ENCODE measurements around the gene FIGNL2.
"Not testable (repeated sequence)": the region's sequence is repeated elsewhere in the genome, so short reads cannot be mapped to it uniquely, and the experiment has no call there.

The FIGNL2 gene

GRCh38 chr12:51817027-51817953, 31.2 kb downstream of the FIGNL2 start:
- no peak for DNase-seq (ENCODE audit: low read depth)

GRCh38 chr12:51815571-51815970, 32.9 kb downstream of the FIGNL2 start:
- no peak for DNase-seq (ENCODE audit: low read depth)

GRCh38 chr12:51814311-51815088, 34.0 kb downstream of the FIGNL2 start:
- peak; percentile 76 for DNase-seq (ENCODE audit: low read depth)

- no peak for DNase-seq (ENCODE audit: low read depth)
Observed at GRCh38 chr12:51813931-51814310, 34.6 kb downstream of the FIGNL2 start.

GRCh38 chr12:51812871-51813270, 35.6 kb downstream of the FIGNL2 start:
- DNase-seq (ENCODE audit: low read depth): no peak

- no peak for DNase-seq (ENCODE audit: low read depth)
Observed at GRCh38 chr12:51811203-51812202, 37.0 kb downstream of the FIGNL2 start.

- DNase-seq (ENCODE audit: low read depth): no peak
Observed at GRCh38 chr12:51809193-51809592, 39.3 kb downstream of the FIGNL2 start.

GRCh38 chr12:51806896-51807295, 41.6 kb downstream of the FIGNL2 start:
- no peak for DNase-seq (ENCODE audit: low read depth)

GRCh38 chr12:51801027-51801426, 47.5 kb downstream of the FIGNL2 start:
- DNase-seq (ENCODE audit: low read depth): no peak

- DNase-seq (ENCODE audit: low read depth): no peak
Observed at GRCh38 chr12:51798501-51798900, 50.0 kb downstream of the FIGNL2 start.

- DNase-seq (ENCODE audit: low read depth): not testable (repeated sequence)
Observed at GRCh38 chr12:51798051-51798450, 50.5 kb downstream of the FIGNL2 start.

GRCh38 chr12:51797301-51797700, 51.2 kb downstream of the FIGNL2 start:
- DNase-seq (ENCODE audit: low read depth): no peak

GRCh38 chr12:51793201-51793600, 55.3 kb downstream of the FIGNL2 start:
- DNase-seq (ENCODE audit: low read depth): peak; percentile 29

GRCh38 chr12:51792417-51792816, 56.1 kb downstream of the FIGNL2 start:
- DNase-seq (ENCODE audit: low read depth): no peak

GRCh38 chr12:51788876-51789275, 59.6 kb downstream of the FIGNL2 start:
- DNase-seq (ENCODE audit: low read depth): peak; percentile 55

GRCh38 chr12:51785906-51786305, 62.6 kb downstream of the FIGNL2 start:
- DNase-seq (ENCODE audit: low read depth): no peak

GRCh38 chr12:51784688-51785087, 63.8 kb downstream of the FIGNL2 start:
- DNase-seq (ENCODE audit: low read depth): no peak

- DNase-seq (ENCODE audit: low read depth): no peak
Observed at GRCh38 chr12:51779876-51780275, 68.6 kb downstream of the FIGNL2 start.

- DNase-seq (ENCODE audit: low read depth): no peak
Observed at GRCh38 chr12:51777973-51778372, 70.5 kb downstream of the FIGNL2 start.

GRCh38 chr12:51777457-51777856, 71.1 kb downstream of the FIGNL2 start:
- DNase-seq (ENCODE audit: low read depth): no peak

GRCh38 chr12:51774933-51775332, 73.6 kb downstream of the FIGNL2 start:
- DNase-seq (ENCODE audit: low read depth): no peak

All from iris pigment epithelial cell (primary cell).